Body of pancreas (tissue), 4 donors: ENCODE results near the gene RXRA.

Experiments used
- POLR2A ChIP-seq, 3 donors: fragments of 450-650 bp; IDR thresholded peaks; one replicate each; pipeline ENCODE4 v1.6.1; 2016; ENCODE audit warnings: antibody characterized with exemption in 3 of 3, mild to moderate bottlenecking in 2 of 3
- TF ChIP-seq, protein P1 (sequence below), 7 experiments: fragments of 450-650 bp in 4 of 7; fragments of 200-600 bp in 3 of 7; sonication (generic) in 3 of 7; IDR thresholded peaks; one replicate each; pipeline ENCODE4 v1.5.1; 2016 to 2019; ENCODE audit warnings: antibody characterized with exemption in 7 of 7

GRCh38 chr9:134356496-134357470 lies 30.5 kb downstream of the RXRA start:
- no peak for TF ChIP-seq POLR2A (IDR thresholded peaks at IDR 0.05)
- TF ChIP-seq, protein P1, sequence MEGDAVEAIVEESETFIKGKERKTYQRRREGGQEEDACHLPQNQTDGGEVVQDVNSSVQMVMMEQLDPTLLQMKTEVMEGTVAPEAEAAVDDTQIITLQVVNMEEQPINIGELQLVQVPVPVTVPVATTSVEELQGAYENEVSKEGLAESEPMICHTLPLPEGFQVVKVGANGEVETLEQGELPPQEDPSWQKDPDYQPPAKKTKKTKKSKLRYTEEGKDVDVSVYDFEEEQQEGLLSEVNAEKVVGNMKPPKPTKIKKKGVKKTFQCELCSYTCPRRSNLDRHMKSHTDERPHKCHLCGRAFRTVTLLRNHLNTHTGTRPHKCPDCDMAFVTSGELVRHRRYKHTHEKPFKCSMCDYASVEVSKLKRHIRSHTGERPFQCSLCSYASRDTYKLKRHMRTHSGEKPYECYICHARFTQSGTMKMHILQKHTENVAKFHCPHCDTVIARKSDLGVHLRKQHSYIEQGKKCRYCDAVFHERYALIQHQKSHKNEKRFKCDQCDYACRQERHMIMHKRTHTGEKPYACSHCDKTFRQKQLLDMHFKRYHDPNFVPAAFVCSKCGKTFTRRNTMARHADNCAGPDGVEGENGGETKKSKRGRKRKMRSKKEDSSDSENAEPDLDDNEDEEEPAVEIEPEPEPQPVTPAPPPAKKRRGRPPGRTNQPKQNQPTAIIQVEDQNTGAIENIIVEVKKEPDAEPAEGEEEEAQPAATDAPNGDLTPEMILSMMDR (IDR thresholded peaks at IDR 0.05): no peak
